Measurements from ENCODE around the gene UGT1A5.

Gene UGT1A5

GRCh38 chr2:233688341-233688740 lies 24.4 kb upstream of the UGT1A5 start:
- no peak overlapping the region for H3K27ac ChIP-seq (ENCODE audit: poor library complexity, severe bottlenecking)
- DNase-seq (ENCODE audit: low spot score) (no peak), ATAC-seq (ENCODE audit: low read depth) (no peak)
- peaks cover 25% of the 10 kb centered on the region for H3K4me1 ChIP-seq (ENCODE audit: insufficient read depth, poor library complexity, severe bottlenecking)
- no peaks in the 10 kb centered on the region for H3K9me3 ChIP-seq (ENCODE audit: severe bottlenecking)
- no peaks in the 10 kb centered on the region for H3K27me3 ChIP-seq (ENCODE audit: insufficient read depth, poor library complexity, severe bottlenecking)
- TF ChIP-seq, protein P1, sequence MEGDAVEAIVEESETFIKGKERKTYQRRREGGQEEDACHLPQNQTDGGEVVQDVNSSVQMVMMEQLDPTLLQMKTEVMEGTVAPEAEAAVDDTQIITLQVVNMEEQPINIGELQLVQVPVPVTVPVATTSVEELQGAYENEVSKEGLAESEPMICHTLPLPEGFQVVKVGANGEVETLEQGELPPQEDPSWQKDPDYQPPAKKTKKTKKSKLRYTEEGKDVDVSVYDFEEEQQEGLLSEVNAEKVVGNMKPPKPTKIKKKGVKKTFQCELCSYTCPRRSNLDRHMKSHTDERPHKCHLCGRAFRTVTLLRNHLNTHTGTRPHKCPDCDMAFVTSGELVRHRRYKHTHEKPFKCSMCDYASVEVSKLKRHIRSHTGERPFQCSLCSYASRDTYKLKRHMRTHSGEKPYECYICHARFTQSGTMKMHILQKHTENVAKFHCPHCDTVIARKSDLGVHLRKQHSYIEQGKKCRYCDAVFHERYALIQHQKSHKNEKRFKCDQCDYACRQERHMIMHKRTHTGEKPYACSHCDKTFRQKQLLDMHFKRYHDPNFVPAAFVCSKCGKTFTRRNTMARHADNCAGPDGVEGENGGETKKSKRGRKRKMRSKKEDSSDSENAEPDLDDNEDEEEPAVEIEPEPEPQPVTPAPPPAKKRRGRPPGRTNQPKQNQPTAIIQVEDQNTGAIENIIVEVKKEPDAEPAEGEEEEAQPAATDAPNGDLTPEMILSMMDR (IDR thresholded peaks at IDR 0.05; ENCODE audit: poor library complexity, severe bottlenecking): no peak
- no peak overlapping the region for H3K4me3 ChIP-seq (ENCODE audit: severe bottlenecking)
- no peaks in the 10 kb centered on the region for H3K36me3 ChIP-seq (ENCODE audit: low read depth)

- Histone ChIP-seq H3K27me3 (ENCODE audit: insufficient read depth, poor library complexity, severe bottlenecking) (no peaks in the 10 kb centered on the region), H3K36me3 (ENCODE audit: low read depth) (no peaks in the 10 kb centered on the region), H3K4me1 (ENCODE audit: insufficient read depth, poor library complexity, severe bottlenecking) (peaks cover 25% of the 10 kb centered on the region), H3K27ac (ENCODE audit: poor library complexity, severe bottlenecking) (peak overlapping the region; percentile 87), H3K9me3 (ENCODE audit: severe bottlenecking) (no peaks in the 10 kb centered on the region), H3K4me3 (ENCODE audit: severe bottlenecking) (no peak overlapping the region)
- no peak for ATAC-seq (ENCODE audit: low read depth)
- no peak for DNase-seq (ENCODE audit: low spot score)
- TF ChIP-seq, protein P1 (IDR thresholded peaks at IDR 0.05; ENCODE audit: poor library complexity, severe bottlenecking): no peak
Observed at GRCh38 chr2:233689031-233689430, 23.7 kb upstream of the UGT1A5 start.

DNA sequence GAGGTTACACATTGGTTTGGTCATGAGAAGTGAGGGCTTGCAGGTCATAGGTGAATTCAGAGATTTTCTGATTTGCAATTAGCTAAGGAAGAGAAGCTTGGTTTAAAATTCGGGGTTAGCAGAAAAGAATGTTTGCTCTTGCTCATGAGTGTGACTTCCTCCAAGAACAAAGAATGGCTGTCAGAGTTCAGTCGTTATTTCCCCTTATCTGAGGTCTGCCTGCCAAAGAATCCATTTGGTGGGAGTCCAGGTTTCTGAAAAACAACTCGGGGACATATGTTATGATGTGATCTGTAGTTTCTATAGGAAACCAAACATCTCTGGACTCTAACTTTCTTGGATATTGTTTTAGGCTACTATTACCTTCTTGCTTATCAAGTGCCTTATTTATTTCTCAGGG lies 23.2 kb upstream of the UGT1A5 start:
- Histone ChIP-seq H3K27me3 (ENCODE audit: insufficient read depth, poor library complexity, severe bottlenecking) (no peaks in the 10 kb centered on the region), H3K4me3 (ENCODE audit: severe bottlenecking) (no peak overlapping the region), H3K4me1 (ENCODE audit: insufficient read depth, poor library complexity, severe bottlenecking) (peaks cover 25% of the 10 kb centered on the region), H3K36me3 (ENCODE audit: low read depth) (no peaks in the 10 kb centered on the region), H3K9me3 (ENCODE audit: severe bottlenecking) (no peaks in the 10 kb centered on the region), H3K27ac (ENCODE audit: poor library complexity, severe bottlenecking) (peak overlapping the region; percentile 87)
- TF ChIP-seq, protein P1 (IDR thresholded peaks at IDR 0.05; ENCODE audit: poor library complexity, severe bottlenecking): no peak
- DNase-seq (ENCODE audit: low spot score) (no peak), ATAC-seq (ENCODE audit: low read depth) (no peak)

DNA sequence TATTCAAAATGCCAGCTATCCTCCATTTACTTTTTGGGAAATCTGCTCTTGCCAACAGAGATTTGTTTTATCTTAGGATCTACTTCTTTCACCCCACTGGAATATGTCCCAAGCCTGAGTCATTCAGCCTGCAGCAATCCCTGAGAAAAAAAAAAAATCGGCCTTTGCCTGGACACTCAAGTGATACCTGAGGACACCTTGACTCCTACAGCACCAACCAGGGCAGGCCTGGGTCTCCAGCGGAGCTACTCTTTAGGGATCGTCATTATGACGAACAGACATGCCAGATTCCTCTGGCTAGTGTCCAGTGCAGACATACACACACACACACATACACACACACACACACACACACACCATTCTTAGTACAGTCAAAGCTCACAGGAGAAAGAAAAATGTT lies 22.3 kb upstream of the UGT1A5 start:
- ATAC-seq (ENCODE audit: low read depth) (peak; percentile 69), DNase-seq (ENCODE audit: low spot score) (peak; percentile 83)
- no peaks in the 10 kb centered on the region for H3K9me3 ChIP-seq (ENCODE audit: severe bottlenecking)
- H3K4me3 ChIP-seq (ENCODE audit: severe bottlenecking): no peak overlapping the region
- peak overlapping the region; percentile 87 for H3K27ac ChIP-seq (ENCODE audit: poor library complexity, severe bottlenecking)
- no peaks in the 10 kb centered on the region for H3K27me3 ChIP-seq (ENCODE audit: insufficient read depth, poor library complexity, severe bottlenecking)
- no peaks in the 10 kb centered on the region for H3K36me3 ChIP-seq (ENCODE audit: low read depth)
- H3K4me1 ChIP-seq (ENCODE audit: insufficient read depth, poor library complexity, severe bottlenecking): peaks cover 25% of the 10 kb centered on the region
- TF ChIP-seq, protein P1 (IDR thresholded peaks at IDR 0.05; ENCODE audit: poor library complexity, severe bottlenecking): no peak

DNA sequence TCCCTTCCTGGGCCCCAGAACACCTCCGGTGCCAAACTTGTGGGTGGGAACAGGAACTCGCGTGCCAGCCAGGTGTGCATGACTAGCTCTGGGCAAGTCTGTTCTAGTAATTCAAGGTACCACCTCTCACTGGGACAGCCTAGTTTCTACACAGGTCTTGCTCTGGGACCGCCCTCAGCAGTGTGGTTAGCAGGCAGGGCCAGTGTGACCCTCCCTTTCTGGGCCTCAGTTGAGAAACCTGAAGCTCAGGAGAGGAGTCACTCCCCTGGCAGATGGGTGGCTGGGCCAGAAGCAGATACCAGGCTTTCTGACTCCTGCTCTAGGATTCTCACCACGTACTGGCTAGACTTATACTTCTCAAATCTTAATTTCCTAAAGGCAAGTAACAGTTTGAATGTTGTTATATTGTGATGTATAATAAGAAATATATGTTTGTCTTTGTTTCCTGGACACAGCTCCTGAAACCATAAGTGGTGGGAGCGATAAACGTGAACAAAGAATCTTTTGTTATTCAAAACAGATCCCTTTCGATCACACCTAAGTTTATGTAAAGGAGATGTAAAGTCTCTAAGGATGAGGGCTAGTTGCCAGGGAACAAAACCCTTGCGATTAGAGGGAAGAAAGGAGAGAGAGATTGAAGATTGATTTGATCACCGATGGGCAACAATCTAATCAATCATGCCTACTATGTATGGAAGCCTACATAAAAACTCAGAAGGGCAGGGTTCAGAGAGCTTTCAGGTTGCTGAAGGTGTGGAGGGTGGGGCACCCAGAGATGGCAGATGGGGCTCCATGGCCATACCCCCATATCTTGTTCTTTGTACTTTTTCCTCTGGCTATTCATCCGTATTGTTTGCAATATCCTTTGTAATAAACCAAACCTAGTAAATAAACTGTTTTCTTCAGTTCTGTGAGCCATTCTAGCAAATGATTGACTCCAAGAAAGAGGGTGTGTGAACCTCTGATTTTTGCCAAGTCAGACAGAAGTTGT lies 21.0 kb upstream of the UGT1A5 start:
- peak; percentile 97 for ATAC-seq (ENCODE audit: low read depth)
- TF ChIP-seq, protein P1 (IDR thresholded peaks at IDR 0.05; ENCODE audit: poor library complexity, severe bottlenecking): no peak
- H3K27ac ChIP-seq (ENCODE audit: poor library complexity, severe bottlenecking): peak overlapping the region; percentile 87
- no peaks in the 10 kb centered on the region for H3K27me3 ChIP-seq (ENCODE audit: insufficient read depth, poor library complexity, severe bottlenecking)
- H3K4me1 ChIP-seq (ENCODE audit: insufficient read depth, poor library complexity, severe bottlenecking): peaks cover 25% of the 10 kb centered on the region
- peak overlapping the region; percentile 22 for H3K4me3 ChIP-seq (ENCODE audit: severe bottlenecking)
- peak; percentile 95 for DNase-seq (ENCODE audit: low spot score)
- H3K9me3 ChIP-seq (ENCODE audit: severe bottlenecking): no peaks in the 10 kb centered on the region
- H3K36me3 ChIP-seq (ENCODE audit: low read depth): no peaks in the 10 kb centered on the region
